H1 (cell line): Measurements from ENCODE around the gene THBD. TPM values are rescaled to one million over a fixed set of nuclear protein-coding genes. Genes with fewer than 3 reads are reported as not detected.

Experiments
- CTCF ChIA-PET: fragments of 300-600 bp; sonication (Branson Sonifier 250); formaldehyde crosslinking; loops from one replicate; lab custom pipeline; 2021; ENCODE audit not compliant: partially characterized antibody; lab: Charles Lee
- POLR2A ChIA-PET: fragments of 300-600 bp; sonication (Branson Sonifier 250); formaldehyde crosslinking; loops from one replicate; lab custom pipeline; 2021; ENCODE audit warnings: inconsistent platforms; ENCODE audit not compliant: partially characterized antibody; lab: Charles Lee
- DNase-seq, 2 experiments: peaks; one replicate each; pipeline versions ENCODE4 v3.0.0 to v3.0.0-alpha.2; 2010 to 2022; ENCODE audit warnings: low spot score in 2 of 2, low read depth in 1 of 2, mixed read lengths in 1 of 2
- FAIRE-seq: peaks from 2 replicates; lab custom pipeline; 2011; peaks lifted over from hg19 to GRCh38; lab: Jason Lieb, UNC
- H2AFZ ChIP-seq: 2 replicates; pipeline ENCODE4 v1.8.1; 2012; ENCODE audit warnings: low read length, inconsistent platforms
- H2AK5ac ChIP-seq: 2 replicates; pipeline ENCODE4 v1.6.1; 2013; ENCODE audit warnings: low read depth, low read length
- H2BK120ac ChIP-seq: replicated peaks from 2 replicates; pipeline ENCODE3; 2013; ENCODE audit warnings: low read depth, low read length, inconsistent platforms
- H2BK12ac ChIP-seq: 2 replicates; pipeline ENCODE4 v1.6.1; 2013; ENCODE audit warnings: low read depth, low read length
- H2BK15ac ChIP-seq: 2 replicates; pipeline ENCODE4 v1.6.1; 2013; ENCODE audit warnings: low read length
- H2BK20ac ChIP-seq: 2 replicates; pipeline ENCODE4 v1.6.1; 2013; ENCODE audit warnings: low read length
- H2BK5ac ChIP-seq: 2 replicates; pipeline ENCODE4 v1.6.1; 2013; ENCODE audit warnings: low read depth, low read length
- H3K14ac ChIP-seq: 2 replicates; pipeline ENCODE4 v1.6.1; 2013; ENCODE audit warnings: inconsistent platforms; ENCODE audit not compliant: insufficient read length
- H3K18ac ChIP-seq: 2 replicates; pipeline ENCODE4 v1.6.1; 2013; ENCODE audit warnings: low read length; ENCODE audit errors: extremely low read depth
- H3K23ac ChIP-seq: 2 replicates; pipeline ENCODE4 v1.6.1; 2013; ENCODE audit warnings: inconsistent platforms; ENCODE audit not compliant: insufficient read length
- H3K23me2 ChIP-seq: 2 replicates; pipeline ENCODE4 v1.6.1; 2013; ENCODE audit warnings: low read depth, low read length
- H3K27ac ChIP-seq: 2 replicates; pipeline ENCODE4 v1.6.1; 2011; ENCODE audit warnings: low read depth, low read length, inconsistent platforms
- H3K27me3 ChIP-seq, 4 experiments: replicated peaks in 1 of 4; 1 replicate in 1 of 4; 2 replicates in 3 of 4; pipeline versions ENCODE4 v1.6.1 to v1.8.1; 2011 to 2013; ENCODE audit warnings: low read length in 3 of 4, mild to moderate bottlenecking in 3 of 4, inconsistent platforms in 2 of 4, mixed read lengths in 2 of 4, moderate library complexity in 1 of 4; ENCODE audit not compliant: control insufficient read depth in 3 of 4, insufficient read depth in 3 of 4; ENCODE audit errors: extremely low read depth in 1 of 4
- H3K36me3 ChIP-seq, 4 experiments: 2 replicates each; pipeline versions ENCODE4 v1.6.1 to v1.8.1; 2011 to 2013; ENCODE audit warnings: mild to moderate bottlenecking in 4 of 4, low read length in 3 of 4, moderate library complexity in 2 of 4, control low read depth in 1 of 4, inconsistent platforms in 1 of 4; ENCODE audit not compliant: insufficient read depth in 4 of 4, control insufficient read depth in 2 of 4
- H3K4ac ChIP-seq: replicated peaks from 2 replicates; pipeline ENCODE3; 2013; ENCODE audit warnings: low read length, low read depth, mixed read lengths, inconsistent platforms; ENCODE audit not compliant: insufficient read length
- H3K4me1 ChIP-seq, 4 experiments: replicated peaks in 1 of 4; 1 replicate in 1 of 4; 2 replicates in 3 of 4; pipeline versions ENCODE4 v1.6.1 to v1.8.1; 2011 to 2013; ENCODE audit warnings: low read length in 3 of 4, inconsistent platforms in 2 of 4, mixed read lengths in 1 of 4; ENCODE audit not compliant: insufficient read depth in 4 of 4, control insufficient read depth in 3 of 4
- H3K4me2 ChIP-seq, 2 experiments: 2 replicates each; pipeline versions ENCODE4 v1.6.1 to v1.8.1; 2011 to 2013; ENCODE audit warnings: low read depth in 2 of 2, low read length in 2 of 2, control low read depth in 1 of 2, inconsistent platforms in 1 of 2, mild to moderate bottlenecking in 1 of 2; ENCODE audit not compliant: insufficient read depth in 1 of 2
- H3K4me3 ChIP-seq, 4 experiments: fragments of 200-600, 300-600 bp in 1 of 4; sonication (generic), shearing (Covaris generic), sonication (Bioruptor Twin) in 1 of 4; 2 replicates each; pipeline versions ENCODE4 v1.5.1 to v1.8.1; 2011 to 2016; ENCODE audit warnings: low read length in 4 of 4, low read depth in 3 of 4, control low read depth in 2 of 4, inconsistent platforms in 2 of 4, mild to moderate bottlenecking in 2 of 4, mixed read lengths in 1 of 4, moderate library complexity in 1 of 4; ENCODE audit not compliant: insufficient read depth in 2 of 4; ENCODE audit errors: extremely low read depth in 1 of 4
- H3K56ac ChIP-seq: replicated peaks from 2 replicates; pipeline ENCODE3; 2013; ENCODE audit warnings: low read depth, mild to moderate bottlenecking, mixed read lengths, low read length, inconsistent platforms; ENCODE audit not compliant: insufficient read length
- H3K79me1 ChIP-seq: 2 replicates; pipeline ENCODE4 v1.6.1; 2013; ENCODE audit warnings: low read depth, low read length, control low read depth
- H3K79me2 ChIP-seq, 2 experiments: 2 replicates each; pipeline versions ENCODE4 v1.6.1 to v1.8.1; 2012 to 2013; ENCODE audit warnings: low read length in 2 of 2, mild to moderate bottlenecking in 2 of 2, inconsistent platforms in 1 of 2; ENCODE audit not compliant: insufficient read depth in 2 of 2, control insufficient read depth in 1 of 2
- H3K9ac ChIP-seq, 4 experiments: replicated peaks in 1 of 4; 1 replicate in 1 of 4; 2 replicates in 3 of 4; pipeline versions ENCODE4 v1.6.1 to v1.8.1; 2011 to 2013; ENCODE audit warnings: low read depth in 3 of 4, low read length in 3 of 4, control low read depth in 2 of 4, mild to moderate bottlenecking in 2 of 4, moderate library complexity in 2 of 4, inconsistent platforms in 1 of 4; ENCODE audit errors: extremely low read depth in 1 of 4
- H3K9me3 ChIP-seq, 2 experiments: 2 replicates each; pipeline versions ENCODE4 v1.6.1 to v1.8.1; 2012 to 2013; ENCODE audit warnings: mild to moderate bottlenecking in 2 of 2, moderate library complexity in 2 of 2, control low read depth in 1 of 2, inconsistent platforms in 1 of 2, low read depth in 1 of 2, low read length in 1 of 2, mixed read lengths in 1 of 2; ENCODE audit not compliant: insufficient read depth in 2 of 2
- H4K20me1 ChIP-seq, 2 experiments: replicated peaks in 1 of 2; 2 replicates each; pipeline versions ENCODE3 to v1.8.1; 2011 to 2013; ENCODE audit warnings: inconsistent platforms in 2 of 2, low read length in 2 of 2, mild to moderate bottlenecking in 1 of 2; ENCODE audit not compliant: insufficient read depth in 2 of 2, control insufficient read depth in 1 of 2
- H4K5ac ChIP-seq: 2 replicates; pipeline ENCODE4 v1.6.1; 2013; ENCODE audit warnings: low read length, low read depth, mixed read lengths, inconsistent platforms; ENCODE audit not compliant: insufficient read length
- H4K8ac ChIP-seq: 2 replicates; pipeline ENCODE4 v1.8.0; 2013; ENCODE audit warnings: mild to moderate bottlenecking, moderate library complexity, low read length, inconsistent platforms; ENCODE audit not compliant: insufficient read depth; ENCODE audit errors: extremely low read depth
- H4K91ac ChIP-seq: replicated peaks from 2 replicates; pipeline ENCODE3; 2013; ENCODE audit warnings: low read length, mixed read lengths, inconsistent platforms; ENCODE audit not compliant: insufficient read length
- CEBPB ChIP-seq: IDR thresholded peaks from 2 replicates; pipeline ENCODE4 v1.6.1; 2012; ENCODE audit warnings: low read depth, low read length
- KDM1A ChIP-seq: fragments of 200-600, 300-600 bp; sonication (generic); IDR thresholded peaks from 2 replicates; pipeline ENCODE4 v1.7.1; 2016; ENCODE audit warnings: mild to moderate bottlenecking, low read length, borderline replicate concordance
- KDM4A ChIP-seq: IDR thresholded peaks from one replicate; pipeline ENCODE4 v1.7.1; 2012; ENCODE audit warnings: low read depth, mild to moderate bottlenecking, moderate library complexity, low read length, inconsistent platforms; ENCODE audit not compliant: severe bottlenecking
- RBBP5 ChIP-seq: IDR thresholded peaks from 2 replicates; pipeline ENCODE4 v1.7.1; 2012; ENCODE audit warnings: low read depth, mild to moderate bottlenecking, inconsistent platforms, low read length, moderate library complexity, borderline replicate concordance
- RXRA ChIP-seq: IDR thresholded peaks from 2 replicates; pipeline ENCODE4 v1.6.1; 2011; ENCODE audit warnings: low read depth, mild to moderate bottlenecking, low read length, moderate library complexity; ENCODE audit not compliant: insufficient read depth
- SIN3A ChIP-seq, 2 experiments: IDR thresholded peaks in 1 of 2; conservative IDR thresholded peaks in 1 of 2; 2 replicates each; pipeline ENCODE4 v1.6.1; 2011 to 2012; ENCODE audit warnings: low read length in 2 of 2, improper control_type of control experiment in 1 of 2, low read depth in 1 of 2, mild to moderate bottlenecking in 1 of 2
- SRF ChIP-seq: IDR thresholded peaks from 2 replicates; pipeline ENCODE4 v1.6.1; 2011; ENCODE audit warnings: mild to moderate bottlenecking, low read depth, low read length, moderate library complexity
- WGBS, 2 experiments: shearing (Covaris generic) in 1 of 2; methylation state at CpG; one replicate each; pipeline versions ENCODE4 v1.1.6 to v1.1.7; 2013 to 2015; ENCODE audit warnings: low lambda C conversion rate in 2 of 2, mixed read lengths in 2 of 2, inconsistent platforms in 1 of 2, low coverage in 1 of 2, missing lambda C conversion rate in 1 of 2; ENCODE audit not compliant: insufficient replicate concordance in 2 of 2, insufficient coverage in 1 of 2, insufficient read length in 1 of 2; ENCODE audit errors: extremely low coverage in 1 of 2, missing lambda C conversion rate in 1 of 2; 5-methylcytosine and 5-hydroxymethylcytosine counted together
- polyA plus RNA-seq, 7 experiments: library from polyadenylated mRNA; depleted of rRNA in 3 of 7; stranded (reverse) in 5 of 7; unstranded in 2 of 7; fragments of >200 nt in 5 of 7; fragments of 200-250 nt in 2 of 7; gene quantifications; 1 replicate in 5 of 7; 2 replicates in 1 of 7; 4 replicates in 1 of 7; pipeline versions ENCODE4 v1.2.1 to v1.2.3, GENCODE V29; 2011 to 2013; ENCODE audit warnings: missing spikeins in 2 of 7, mixed read lengths in 2 of 7
- total RNA-seq: library from RNA; stranded (reverse); fragmentation: NEBNext Ultra II Directional; extraction: Animal tissue kit (Norgen Biotek cat#: 25700); gene quantifications from 2 replicates; pipeline ENCODE4 v1.2.1, GENCODE V29; 2021
- TF ChIP-seq, protein P1 (sequence below): IDR thresholded peaks from 2 replicates; pipeline ENCODE4 v1.6.1; 2011; ENCODE audit warnings: low read depth, mild to moderate bottlenecking, low read length; ENCODE audit not compliant: insufficient read depth
- TF ChIP-seq, protein P2 (sequence below), 3 experiments: IDR thresholded peaks; 1 replicate in 2 of 3; 2 replicates in 1 of 3; pipeline versions ENCODE4 v1.5.1 to v1.6.1; 2011; ENCODE audit warnings: low read length in 3 of 3, mild to moderate bottlenecking in 3 of 3, inconsistent platforms in 2 of 3, low read depth in 1 of 3, moderate library complexity in 1 of 3; ENCODE audit not compliant: insufficient read depth in 1 of 3; ENCODE audit errors: control extremely low read depth in 1 of 3

THBD gene
- total and polyA plus RNA-seq, 2 of the 8 experiments (the other 6 are each of a cell fraction or from before 2014, with no cell fraction given), result 0.21 to 0.43 TPM

DNA sequence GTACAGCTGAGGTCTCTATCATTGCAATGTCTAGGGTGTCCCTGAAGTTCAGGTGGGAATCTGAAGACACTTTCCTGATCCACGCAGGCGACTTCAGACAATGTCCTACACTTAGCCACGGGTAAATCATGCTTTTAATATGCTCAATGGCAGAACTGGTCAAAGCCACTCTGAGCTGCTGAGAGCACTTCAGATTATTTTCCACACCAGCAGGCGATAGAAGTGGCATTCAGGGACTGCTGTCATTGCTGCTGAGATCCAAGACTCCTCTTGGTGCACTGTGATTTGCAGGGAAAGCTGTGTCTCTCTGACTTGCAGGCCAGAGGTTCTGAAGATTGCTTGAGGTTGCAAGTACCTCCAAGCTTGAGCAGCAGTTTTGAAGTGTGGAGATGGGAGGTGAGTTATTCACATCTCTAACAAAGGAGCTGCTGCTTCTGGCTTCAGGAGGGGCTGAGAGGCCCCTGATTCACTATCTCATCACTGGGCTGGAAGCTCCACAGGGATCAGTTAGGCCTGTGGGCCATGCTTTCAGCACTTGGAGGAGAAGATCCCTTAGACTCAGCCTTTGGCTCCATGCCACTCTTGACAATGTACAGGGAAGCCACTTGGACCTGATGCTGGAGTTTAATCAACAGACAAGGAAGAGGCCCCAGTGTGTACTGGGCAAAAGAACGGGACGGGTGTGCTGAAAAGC is 17.3 kb downstream of the THBD start:
- POLR2A ChIA-PET, result no interaction called here
- CTCF ChIA-PET, result interaction anchor here (1.6 to 2.8 kb wide), 2 partner anchors 10 to 11 kb away, joined by 5 to 8 read pairs; no protein-coding TSS in a partner anchor
- no peak overlapping the region for H3K56ac ChIP-seq
- no peak overlapping the region for H2AFZ ChIP-seq
- no peak overlapping the region for H3K18ac ChIP-seq
- peaks cover 0 to 5% of the 10 kb centered on the region in 2 experiments; a peak in 1 of 4 replicates for H3K9me3 ChIP-seq
- no peak overlapping the region for H3K14ac ChIP-seq
- no peak overlapping the region for H2BK5ac ChIP-seq
- WGBS, 2 experiments, result 88% methylated on average over 6 of the region's 6 CpGs; no CpG with 5 or more reads in 1 of the 2 experiments
- H3K9ac ChIP-seq, result no peak overlapping the region
- no peak overlapping the region for H3K4ac ChIP-seq
- H3K27me3 ChIP-seq, result peaks cover 21 to 45% (median 41%) of the 10 kb centered on the region in 4 experiments
- no peak overlapping the region for H3K23ac ChIP-seq
- no peaks in the 10 kb centered on the region for H4K20me1 ChIP-seq
- no peak overlapping the region for H2BK20ac ChIP-seq
- H3K79me2 ChIP-seq, result no peaks in the 10 kb centered on the region
- H3K23me2 ChIP-seq, result peaks cover 2% of the 10 kb centered on the region; the same call in 1 of the 2 replicates
- no peaks in the 10 kb centered on the region; a peak in 1 of 8 replicates for H3K36me3 ChIP-seq
- H3K27ac ChIP-seq, result no peak overlapping the region
- H2BK15ac ChIP-seq, result no peak overlapping the region
- DNase-seq (no peak), FAIRE-seq (no peak)
- no peak overlapping the region for H4K5ac ChIP-seq
- no peak overlapping the region for H3K4me3 ChIP-seq
- no peak overlapping the region for H2AK5ac ChIP-seq
- no peak overlapping the region for H4K91ac ChIP-seq
- no peak overlapping the region for H2BK120ac ChIP-seq
- peaks cover 0 to 3% (median 0%) of the 10 kb centered on the region in 4 experiments; a peak in 1 of 7 replicates for H3K4me1 ChIP-seq
- no peak overlapping the region for H2BK12ac ChIP-seq
- no peak overlapping the region for H4K8ac ChIP-seq
- H3K4me2 ChIP-seq, result no peak overlapping the region
- no peaks in the 10 kb centered on the region for H3K79me1 ChIP-seq
- TF ChIP-seq, protein P1, sequence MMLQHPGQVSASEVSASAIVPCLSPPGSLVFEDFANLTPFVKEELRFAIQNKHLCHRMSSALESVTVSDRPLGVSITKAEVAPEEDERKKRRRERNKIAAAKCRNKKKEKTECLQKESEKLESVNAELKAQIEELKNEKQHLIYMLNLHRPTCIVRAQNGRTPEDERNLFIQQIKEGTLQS, result no peak
- no peak for TF ChIP-seq KDM1A
- no peak for TF ChIP-seq SIN3A (conservative IDR thresholded peaks at IDR 0.05 in 1 of 2, IDR thresholded peaks at IDR 0.05 in 1 of 2; ENCODE audit: low read depth in 1 of 2, low read length in 2 of 2)
- TF ChIP-seq RXRA, result no peak
- no peak for TF ChIP-seq SRF
- TF ChIP-seq KDM4A, result no peak
- TF ChIP-seq CEBPB, result no peak
- no peak for TF ChIP-seq RBBP5
- TF ChIP-seq, protein P2, sequence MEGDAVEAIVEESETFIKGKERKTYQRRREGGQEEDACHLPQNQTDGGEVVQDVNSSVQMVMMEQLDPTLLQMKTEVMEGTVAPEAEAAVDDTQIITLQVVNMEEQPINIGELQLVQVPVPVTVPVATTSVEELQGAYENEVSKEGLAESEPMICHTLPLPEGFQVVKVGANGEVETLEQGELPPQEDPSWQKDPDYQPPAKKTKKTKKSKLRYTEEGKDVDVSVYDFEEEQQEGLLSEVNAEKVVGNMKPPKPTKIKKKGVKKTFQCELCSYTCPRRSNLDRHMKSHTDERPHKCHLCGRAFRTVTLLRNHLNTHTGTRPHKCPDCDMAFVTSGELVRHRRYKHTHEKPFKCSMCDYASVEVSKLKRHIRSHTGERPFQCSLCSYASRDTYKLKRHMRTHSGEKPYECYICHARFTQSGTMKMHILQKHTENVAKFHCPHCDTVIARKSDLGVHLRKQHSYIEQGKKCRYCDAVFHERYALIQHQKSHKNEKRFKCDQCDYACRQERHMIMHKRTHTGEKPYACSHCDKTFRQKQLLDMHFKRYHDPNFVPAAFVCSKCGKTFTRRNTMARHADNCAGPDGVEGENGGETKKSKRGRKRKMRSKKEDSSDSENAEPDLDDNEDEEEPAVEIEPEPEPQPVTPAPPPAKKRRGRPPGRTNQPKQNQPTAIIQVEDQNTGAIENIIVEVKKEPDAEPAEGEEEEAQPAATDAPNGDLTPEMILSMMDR (IDR thresholded peaks at IDR 0.05; ENCODE audit: control extremely low read depth in 1 of 3, insufficient read depth in 1 of 3, low read depth in 1 of 3, low read length in 3 of 3), result no peak
